GM12875 (cell line): ENCODE results near the gene EPB42.

Experiments
- H3K4me3 ChIP-seq: one replicate; pipeline ENCODE4 v1.5.1; 2011; ENCODE audit warnings: low read depth, low read length, control low read depth
- CTCF ChIP-seq: IDR thresholded peaks from 2 replicates; pipeline ENCODE4 v1.5.1; 2011; ENCODE audit warnings: low read depth, mild to moderate bottlenecking, control low read depth, inconsistent platforms, low read length, moderate library complexity, borderline replicate concordance; ENCODE audit not compliant: insufficient read depth

The EPB42 gene

GRCh38 chr15:43258781-43259180 lies 38.0 kb upstream of the EPB42 start:
- no peak overlapping the region for H3K4me3 ChIP-seq
- no peak for TF ChIP-seq CTCF

DNA sequence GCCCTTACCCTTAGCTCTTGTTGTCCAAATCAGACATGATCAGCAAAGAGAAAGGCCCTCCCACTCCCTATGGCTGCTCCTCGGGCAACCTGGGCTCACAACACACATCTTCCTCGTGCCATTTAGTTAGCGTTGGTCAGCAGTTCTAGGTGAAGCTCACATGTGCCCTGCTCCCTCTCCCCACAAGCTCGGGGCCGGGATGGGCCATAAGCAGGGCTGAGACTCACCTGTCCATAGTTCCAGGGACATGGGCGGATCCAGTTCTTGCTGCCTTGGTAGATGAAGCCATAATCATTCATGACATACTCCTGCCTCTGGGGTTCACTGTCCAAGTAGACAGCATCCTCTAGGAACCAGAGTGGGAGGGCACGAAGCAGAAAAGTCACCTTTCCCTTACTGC lies 35.5 kb upstream of the EPB42 start:
- no peak for TF ChIP-seq CTCF
- no peak overlapping the region for H3K4me3 ChIP-seq

DNA sequence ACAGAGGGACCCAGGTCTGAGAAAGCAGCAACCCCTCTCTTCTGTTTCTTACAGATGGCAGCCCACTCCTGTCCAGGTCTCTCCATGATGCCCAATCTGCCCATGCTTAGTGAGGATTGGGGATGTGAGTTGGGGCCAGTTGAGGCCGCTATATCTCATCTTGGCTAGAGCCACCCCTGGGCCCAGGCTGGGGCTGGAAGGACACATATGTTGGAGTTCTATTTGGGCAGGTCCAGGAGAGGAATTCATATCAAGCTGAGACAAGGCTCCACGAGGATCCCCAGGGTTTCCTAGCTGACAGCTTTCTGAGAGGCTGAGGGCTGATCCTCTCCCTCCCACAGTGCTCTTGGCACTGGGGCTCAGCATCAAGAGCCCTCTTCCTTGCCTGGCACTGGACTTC lies 34.6 kb upstream of the EPB42 start:
- no peak for TF ChIP-seq CTCF
- H3K4me3 ChIP-seq: no peak overlapping the region

DNA sequence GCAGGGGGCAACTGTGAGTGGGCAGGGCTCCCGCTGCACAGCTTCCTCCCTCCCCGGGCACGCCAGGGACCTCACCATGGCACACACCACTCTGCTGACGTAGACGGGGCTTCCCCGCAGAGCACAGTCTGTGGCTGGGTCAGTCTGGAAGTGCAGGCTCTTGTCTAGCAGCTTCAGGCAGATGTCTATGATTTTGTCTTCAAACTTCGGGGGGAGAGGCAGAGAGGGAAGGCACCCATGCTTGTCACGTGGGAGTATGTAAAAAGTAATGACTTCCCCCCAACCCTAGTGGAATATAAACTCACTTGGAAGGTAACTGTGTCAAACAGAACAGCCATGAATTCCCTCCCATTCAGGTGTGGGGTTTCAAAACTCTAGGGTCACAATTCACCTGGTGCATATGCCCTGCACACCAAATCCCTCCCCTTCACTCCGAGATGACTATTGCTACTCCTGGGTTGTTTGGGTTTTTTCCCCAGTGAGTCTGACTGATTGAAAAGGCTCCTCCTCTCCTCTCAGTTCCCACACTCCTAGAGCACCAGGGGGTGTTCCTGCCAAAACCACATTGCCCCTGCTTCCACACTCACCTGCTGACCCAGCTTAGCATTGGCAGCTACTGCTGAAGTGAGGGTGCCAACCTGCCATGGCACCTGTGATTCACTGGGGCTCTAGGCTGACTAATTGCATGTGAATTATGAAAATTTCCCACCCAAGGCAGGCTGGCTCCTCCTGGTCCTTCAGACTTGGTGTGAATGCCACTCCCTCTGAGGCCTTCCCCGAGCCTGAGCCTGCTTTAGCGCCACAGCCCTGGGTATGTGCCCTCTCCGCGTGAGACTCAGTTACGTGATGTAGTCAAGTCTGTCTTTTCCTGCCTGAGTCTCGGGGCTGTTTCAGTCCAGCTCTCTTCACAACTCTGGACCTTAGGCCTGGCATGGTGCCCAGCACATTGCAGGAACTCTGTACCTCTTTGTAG lies 32.9 kb upstream of the EPB42 start:
- H3K4me3 ChIP-seq: no peak overlapping the region
- TF ChIP-seq CTCF: no peak

- TF ChIP-seq CTCF: no peak
Measured at GRCh38 chr15:43251871-43252250, 31.0 kb upstream of the EPB42 start.

DNA sequence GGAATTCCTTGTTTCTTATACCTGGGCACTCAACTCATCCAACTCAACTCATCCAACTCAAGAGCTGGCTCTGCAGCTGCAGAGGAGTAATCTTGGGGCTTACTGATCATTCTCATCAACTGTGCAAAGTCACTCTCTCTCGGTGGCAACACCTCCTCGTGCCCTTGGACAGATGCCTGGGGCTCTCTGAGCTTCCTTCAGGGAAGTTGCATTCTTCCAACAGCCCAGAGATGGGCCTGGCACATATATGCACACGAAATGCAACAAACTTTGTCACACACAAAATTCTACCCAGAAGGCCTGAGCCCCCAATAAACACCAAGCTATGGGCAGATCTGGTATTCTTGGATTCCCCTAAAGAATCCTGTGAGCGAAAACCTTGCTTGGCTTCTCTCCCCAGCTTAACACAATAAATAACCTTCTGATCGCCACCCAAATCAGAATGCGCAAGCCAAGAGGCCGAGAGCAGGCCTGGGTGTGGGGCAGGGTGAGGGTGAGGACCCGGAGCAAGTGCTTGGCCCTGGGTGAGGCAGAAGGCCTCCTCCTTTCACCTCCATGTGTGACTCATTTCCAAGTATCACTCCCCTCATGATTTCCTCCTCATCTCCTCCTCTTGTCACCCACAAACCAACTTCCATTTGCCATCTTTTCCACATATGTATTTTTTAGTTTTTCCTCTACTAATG lies 30.5 kb upstream of the EPB42 start:
- no peak overlapping the region for H3K4me3 ChIP-seq
- no peak for TF ChIP-seq CTCF

More at GRCh38 chr15:43251871-43252250, 31.0 kb upstream of the EPB42 start:
- H3K4me3 ChIP-seq: no peak overlapping the region
